Cardiac fibroblast (primary cell): Measurements from ENCODE around the gene CTNNBIP1.

Experiments used
- DNase-seq, 2 donors: peaks; one replicate each; pipeline versions ENCODE4 v3.0.0 to v3.0.0-alpha.2; 2010; ENCODE audit warnings: low read depth in 2 of 2
- H3K4me3 ChIP-seq, 2 donors: replicated peaks in 1 of 2; 1 replicate in 1 of 2; 2 replicates in 1 of 2; pipeline ENCODE4 v1.5.1; 2011; ENCODE audit warnings: low read depth in 2 of 2, low read length in 2 of 2, mild to moderate bottlenecking in 2 of 2, moderate library complexity in 1 of 2
- TF ChIP-seq, protein P1 (sequence below): IDR thresholded peaks from one replicate; pipeline ENCODE4 v1.5.1; 2011; ENCODE audit warnings: low read depth, mild to moderate bottlenecking, low read length, inconsistent platforms

The CTNNBIP1 gene

DNA sequence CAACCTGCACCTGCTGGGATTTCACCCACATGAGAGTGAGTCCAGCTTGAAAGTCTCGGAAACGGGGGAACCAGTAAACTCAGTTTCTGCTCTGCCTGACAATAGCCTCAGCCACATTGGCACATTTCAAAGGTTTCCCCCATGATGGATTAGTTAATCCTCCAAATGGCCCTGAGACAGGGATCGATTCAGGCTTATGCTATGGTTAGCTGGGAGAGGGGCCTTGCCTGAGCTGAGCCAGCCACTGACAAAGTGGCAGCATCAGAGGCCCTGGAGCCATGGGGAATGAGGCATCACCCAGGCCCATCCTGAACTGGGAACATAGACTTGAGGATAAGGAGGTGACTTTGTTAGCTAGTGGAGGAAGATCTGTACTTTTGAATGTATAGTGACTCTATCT is 83.5 kb downstream of the CTNNBIP1 start:
- no peak for DNase-seq
- no peak overlapping the region for H3K4me3 ChIP-seq
- TF ChIP-seq, protein P1, sequence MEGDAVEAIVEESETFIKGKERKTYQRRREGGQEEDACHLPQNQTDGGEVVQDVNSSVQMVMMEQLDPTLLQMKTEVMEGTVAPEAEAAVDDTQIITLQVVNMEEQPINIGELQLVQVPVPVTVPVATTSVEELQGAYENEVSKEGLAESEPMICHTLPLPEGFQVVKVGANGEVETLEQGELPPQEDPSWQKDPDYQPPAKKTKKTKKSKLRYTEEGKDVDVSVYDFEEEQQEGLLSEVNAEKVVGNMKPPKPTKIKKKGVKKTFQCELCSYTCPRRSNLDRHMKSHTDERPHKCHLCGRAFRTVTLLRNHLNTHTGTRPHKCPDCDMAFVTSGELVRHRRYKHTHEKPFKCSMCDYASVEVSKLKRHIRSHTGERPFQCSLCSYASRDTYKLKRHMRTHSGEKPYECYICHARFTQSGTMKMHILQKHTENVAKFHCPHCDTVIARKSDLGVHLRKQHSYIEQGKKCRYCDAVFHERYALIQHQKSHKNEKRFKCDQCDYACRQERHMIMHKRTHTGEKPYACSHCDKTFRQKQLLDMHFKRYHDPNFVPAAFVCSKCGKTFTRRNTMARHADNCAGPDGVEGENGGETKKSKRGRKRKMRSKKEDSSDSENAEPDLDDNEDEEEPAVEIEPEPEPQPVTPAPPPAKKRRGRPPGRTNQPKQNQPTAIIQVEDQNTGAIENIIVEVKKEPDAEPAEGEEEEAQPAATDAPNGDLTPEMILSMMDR = no peak

DNA sequence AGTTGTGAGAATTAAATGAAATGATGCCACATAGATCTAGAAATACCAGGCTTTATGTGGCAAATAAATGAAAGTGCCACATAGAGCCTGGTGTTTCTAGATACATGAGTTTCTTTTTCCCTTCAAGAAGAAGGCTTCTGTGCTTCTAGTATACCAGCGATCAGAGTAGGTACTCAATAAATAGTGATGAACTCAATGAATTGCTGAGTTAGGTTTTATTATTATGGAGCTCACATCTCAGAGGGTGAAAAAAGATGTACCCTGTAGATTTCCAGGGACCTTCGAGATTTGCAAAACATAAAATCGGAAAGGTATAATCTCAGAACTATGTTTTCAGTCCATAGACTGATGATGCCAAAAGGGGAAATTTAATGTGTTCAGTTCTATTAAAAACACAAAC is 84.0 kb downstream of the CTNNBIP1 start:
- no peak for DNase-seq
- TF ChIP-seq, protein P1 = no peak
- no peak overlapping the region for H3K4me3 ChIP-seq

DNA sequence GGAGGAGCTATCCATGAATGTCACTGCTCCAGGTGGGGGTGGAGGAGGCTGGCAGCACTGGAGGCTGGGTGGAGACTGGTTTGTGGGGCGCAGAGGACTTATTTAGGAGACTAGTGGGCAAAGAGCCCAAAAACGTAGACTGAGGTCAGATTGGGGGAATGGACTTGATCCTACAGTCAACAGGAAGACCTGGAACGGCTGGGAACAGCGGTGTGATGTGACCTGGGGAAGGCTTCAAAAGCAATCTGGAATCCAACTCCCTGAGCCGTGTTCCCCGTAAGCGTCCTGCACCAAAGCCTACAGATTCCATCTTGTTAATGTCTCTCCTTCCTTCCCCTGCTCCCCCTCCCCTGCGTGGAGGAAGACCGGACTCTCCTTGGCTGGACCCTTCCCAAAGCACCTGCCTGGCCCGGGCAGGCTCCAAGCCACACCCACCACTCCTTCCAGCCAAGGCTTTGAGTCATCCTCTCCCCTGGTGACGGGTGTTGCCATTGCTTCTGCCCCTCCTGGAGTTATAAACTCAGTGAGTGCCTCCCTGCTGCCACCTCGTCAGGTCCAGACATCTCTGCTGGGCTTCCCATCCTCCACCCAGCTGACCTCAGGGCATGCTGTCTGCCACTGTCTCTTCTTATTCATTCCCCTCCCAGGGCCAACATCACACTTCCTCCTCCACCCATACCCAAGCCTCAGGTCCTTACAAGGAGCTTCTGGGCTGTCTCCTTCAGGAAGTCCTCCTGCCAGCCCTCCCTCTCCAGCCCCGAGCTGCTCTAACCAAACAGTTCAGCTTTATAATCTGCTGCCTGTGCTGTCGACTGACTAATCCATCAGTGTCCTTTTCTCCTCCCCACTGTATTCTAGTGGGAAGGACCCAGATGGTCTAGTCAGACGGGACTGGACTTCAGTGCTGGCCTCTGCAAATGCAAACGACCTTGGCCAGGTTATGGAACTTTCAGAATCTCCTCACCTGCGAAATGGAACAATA is 84.7 kb downstream of the CTNNBIP1 start:
- no peak overlapping the region for H3K4me3 ChIP-seq
- TF ChIP-seq, protein P1 = no peak
- peak; percentile 52 to 69 for DNase-seq

DNA sequence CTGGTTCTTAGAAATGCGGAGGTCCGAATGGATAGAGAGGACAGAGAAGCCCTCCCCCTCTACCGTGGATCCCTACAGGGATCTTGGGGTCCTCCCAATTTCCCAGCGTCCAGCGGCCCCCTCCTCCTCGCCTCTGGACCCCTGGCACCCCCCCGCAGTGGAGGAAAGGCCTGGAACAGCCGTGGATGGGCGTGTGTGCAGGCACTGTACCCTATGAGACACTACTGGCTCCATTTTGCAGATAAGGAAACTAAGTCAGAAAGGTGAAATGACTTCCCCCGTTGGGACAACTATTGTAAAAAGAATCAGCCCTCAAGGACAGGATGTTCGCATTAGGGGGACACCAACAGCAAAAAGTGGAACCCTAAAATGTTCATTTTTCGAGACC is 85.4 kb downstream of the CTNNBIP1 start:
- TF ChIP-seq, protein P1 = no peak
- no peak for DNase-seq
- peak overlapping the region; percentile 60 to 61 for H3K4me3 ChIP-seq

DNA sequence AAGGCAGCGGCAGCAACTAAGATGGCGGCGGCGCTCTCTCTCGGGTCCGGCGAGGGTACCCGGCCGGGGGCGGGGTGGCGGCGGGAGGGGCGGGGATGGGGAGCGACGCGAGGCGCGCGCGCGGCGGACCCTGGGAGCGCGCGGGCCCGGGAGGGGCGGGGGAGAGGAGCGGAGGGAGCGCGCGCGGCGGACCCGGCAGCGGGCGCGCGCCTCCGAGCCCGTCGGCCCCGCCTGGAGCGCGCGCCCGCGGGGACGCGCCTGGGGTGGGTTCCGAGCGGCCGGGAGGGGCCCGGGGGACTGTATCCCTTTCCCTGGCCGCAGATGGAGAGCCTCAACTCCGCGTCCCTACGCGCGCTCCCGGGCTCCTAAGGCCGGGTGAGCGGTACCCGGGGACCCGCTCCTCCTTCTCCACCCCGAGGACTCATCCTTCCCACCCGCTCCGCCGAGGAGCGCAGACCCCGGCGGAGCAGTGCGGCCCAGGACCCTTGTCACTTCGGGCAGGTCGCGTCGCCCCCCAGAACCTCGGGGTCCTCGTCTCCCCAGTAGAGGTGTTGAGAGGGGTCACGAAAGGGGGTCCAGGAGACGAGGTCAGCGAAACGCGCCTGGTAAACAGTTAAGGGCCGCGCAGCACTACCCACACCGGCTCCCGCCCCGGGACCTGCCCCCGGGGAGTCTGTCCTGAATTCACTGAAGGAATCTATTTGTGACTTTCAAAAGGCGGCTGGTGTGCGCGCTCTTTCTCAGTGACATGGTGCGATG is 85.9 kb downstream of the CTNNBIP1 start, which contains the start of gene CLSTN1:
CLSTN1 (minus strand) TSS at position 23 of the 759 bp plus-strand sequence. CDS start 232 bp downstream, outside the sequence.
- TF ChIP-seq, protein P1 = no peak
- peak; percentile 86 to 89 for DNase-seq

DNA sequence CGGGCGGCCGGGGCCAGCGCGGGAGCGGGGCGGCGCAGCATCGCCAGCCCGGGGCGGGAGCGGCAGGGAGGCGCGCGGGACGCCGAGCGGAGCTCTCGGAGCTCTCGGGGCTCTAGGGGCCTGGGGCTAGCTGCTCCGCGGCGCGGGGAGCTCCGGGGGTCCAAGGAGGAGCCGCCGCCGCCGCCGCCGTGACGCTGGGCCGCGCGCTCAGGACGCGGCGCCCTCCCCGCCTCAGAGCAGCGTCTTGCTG is 86.5 kb downstream of the CTNNBIP1 start:
- H3K4me3 ChIP-seq = peak overlapping the region; percentile 93 to 98
- DNase-seq = no peak
- TF ChIP-seq, protein P1 = no peak

More for the DNA sequence above, 85.9 kb downstream of the CTNNBIP1 start, which contains the start of gene CLSTN1:
- peak within 1 kb of the TSS; percentile 93 to 98 for H3K4me3 ChIP-seq
